Naive thymus-derived CD4-positive, alpha-beta T cell (primary cell): ENCODE results near the gene CA10. TPM values are rescaled to one million over a fixed set of nuclear protein-coding genes. Genes with fewer than 3 reads are reported as not detected.

ENCODE experiments used
- ATAC-seq: fragments of 150-1000 bp; cut with Tn5 transposase; 2 replicates; pipeline ENCODE4 v1.10.0; 2021; ENCODE audit warnings: mild to moderate bottlenecking, moderate library complexity
- CTCF ChIA-PET: fragments of 350-600 bp; sonication (Branson Sonifier 250); formaldehyde crosslinking; loops from one replicate; lab custom pipeline; 2021; ENCODE audit warnings: antibody characterized with exemption; lab: Charles Lee
- POLR2A ChIA-PET: fragments of 350-600 bp; sonication (Branson Sonifier 250); formaldehyde crosslinking; loops from one replicate; lab custom pipeline; 2021; ENCODE audit warnings: antibody characterized with exemption, inconsistent platforms; lab: Charles Lee
- DNase-seq, 9 donors: peaks; one replicate each; pipeline versions ENCODE4 v3.0.0 to v3.0.0-alpha.2; 2020 to 2022; ENCODE audit warnings: mixed read lengths in 1 of 9
- H3K27ac ChIP-seq: one replicate; pipeline ENCODE4 v1.7.0; 2013; ENCODE audit warnings: mild to moderate bottlenecking, low read depth, low read length, moderate library complexity
- H3K27me3 ChIP-seq, 2 donors: one replicate each; pipeline ENCODE4 v1.7.0; 2013; ENCODE audit warnings: low read length in 2 of 2, mild to moderate bottlenecking in 2 of 2, moderate library complexity in 2 of 2; ENCODE audit not compliant: control insufficient read depth in 2 of 2, insufficient read depth in 2 of 2
- H3K36me3 ChIP-seq, 3 experiments: 1 replicate in 2 of 3; 2 replicates in 1 of 3; pipeline ENCODE4 v1.7.0; 2013; ENCODE audit warnings: low read length in 3 of 3, mild to moderate bottlenecking in 3 of 3, moderate library complexity in 1 of 3; ENCODE audit not compliant: insufficient read depth in 3 of 3, control insufficient read depth in 2 of 3
- H3K4me1 ChIP-seq, 2 donors: one replicate each; pipeline ENCODE4 v1.7.0; 2013; ENCODE audit warnings: low read length in 2 of 2, mild to moderate bottlenecking in 2 of 2, moderate library complexity in 1 of 2; ENCODE audit not compliant: control insufficient read depth in 2 of 2, insufficient read depth in 2 of 2
- H3K4me3 ChIP-seq: 2 replicates; pipeline ENCODE4 v1.7.0; 2013; ENCODE audit warnings: mild to moderate bottlenecking, low read length
- H3K9me3 ChIP-seq, 3 experiments: 1 replicate in 2 of 3; 2 replicates in 1 of 3; pipeline ENCODE4 v1.7.0; 2013; ENCODE audit warnings: low read length in 3 of 3; ENCODE audit not compliant: control insufficient read depth in 2 of 3
- H3K27ac Mint-ChIP-seq, 9 donors: one replicate each; pipeline ENCODE4 v1.8.0; 2020 to 2022; ENCODE audit warnings: mixed read lengths in 9 of 9, mild to moderate bottlenecking in 8 of 9, moderate library complexity in 5 of 9, inconsistent platforms in 2 of 9
- H3K27me3 Mint-ChIP-seq, 5 donors: one replicate each; pipeline ENCODE4 v1.8.0; 2021 to 2022; ENCODE audit warnings: mixed read lengths in 5 of 5, mild to moderate bottlenecking in 1 of 5
- H3K36me3 Mint-ChIP-seq, 5 donors: one replicate each; pipeline ENCODE4 v1.8.0; 2020 to 2022; ENCODE audit warnings: mixed read lengths in 5 of 5, mild to moderate bottlenecking in 3 of 5, inconsistent platforms in 1 of 5
- H3K4me1 Mint-ChIP-seq, 7 donors: one replicate each; pipeline ENCODE4 v1.8.0; 2020 to 2022; ENCODE audit warnings: mixed read lengths in 7 of 7, mild to moderate bottlenecking in 3 of 7, inconsistent platforms in 1 of 7
- H3K4me3 Mint-ChIP-seq, 10 donors: one replicate each; pipeline ENCODE4 v1.8.0; 2020 to 2022; ENCODE audit warnings: mild to moderate bottlenecking in 10 of 10, mixed read lengths in 10 of 10, moderate library complexity in 6 of 10, inconsistent platforms in 2 of 10
- H3K9me3 Mint-ChIP-seq, 11 donors: one replicate each; pipeline ENCODE4 v1.8.0; 2020 to 2022; ENCODE audit warnings: mixed read lengths in 11 of 11, mild to moderate bottlenecking in 4 of 11, inconsistent platforms in 1 of 11, moderate library complexity in 1 of 11
- intact Hi-C, 2 donors: fragments of 100-400 bp; cut with micrococcal nuclease; formaldehyde crosslinking; loops; one replicate each; pipeline ENCODE4 v1.15.1; 2023
- polyA plus RNA-seq, 2 donors: library from polyadenylated mRNA; unstranded; fragments of 300-500 nt; fragmentation: Illumina TruSeq; gene quantifications; one replicate each; pipeline ENCODE4 v1.2.3, GENCODE V29; 2021
- total RNA-seq, 6 experiments: library from RNA in 5 of 6; stranded (reverse) in 5 of 6; gene quantifications; 1 replicate in 5 of 6; 2 replicates in 1 of 6; pipeline ENCODE4 v1.2.3 and lab custom pipeline; 2021 to 2026

Gene CA10
- total and polyA plus RNA-seq, 7 experiments from 2014 or later: not detected

DNA sequence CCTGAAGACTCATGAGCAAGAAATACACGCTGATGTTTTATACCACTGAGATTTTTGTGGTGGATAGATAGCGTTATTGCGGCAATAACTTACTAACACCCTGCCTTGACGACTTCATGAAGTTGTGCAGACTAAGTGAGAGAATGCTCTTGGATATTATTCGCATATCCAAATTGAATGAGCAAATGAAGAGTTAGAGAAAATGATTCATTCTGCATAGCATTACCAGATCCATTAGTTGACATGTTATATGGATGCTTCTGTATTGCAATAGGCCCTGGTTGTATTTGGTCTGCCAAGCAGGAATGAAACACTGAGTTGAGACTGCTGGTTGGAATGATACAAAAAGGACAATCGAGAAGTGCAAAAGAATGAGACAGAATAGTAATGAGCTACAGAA, 247.3 kb downstream of the CA10 start:
- intact Hi-C loops: no loop called here
- Histone ChIP-seq H3K9me3 (no peaks in the 10 kb centered on the region), H3K4me1 (no peaks in the 10 kb centered on the region), H3K4me3 (no peak overlapping the region), H3K36me3 (no peaks in the 10 kb centered on the region), H3K27ac (no peak overlapping the region), H3K27me3 (no peaks in the 10 kb centered on the region)
- no peaks in the 10 kb centered on the region for H3K4me1 Mint-ChIP-seq
- DNase-seq (no peak), ATAC-seq (no peak)
- no peak overlapping the region for H3K27ac Mint-ChIP-seq
- peaks cover 0 to 21% (median 11%) of the 10 kb centered on the region in 5 donors for H3K27me3 Mint-ChIP-seq
- ChIA-PET POLR2A (no interaction called here), CTCF (no interaction called here)
- no peak overlapping the region for H3K4me3 Mint-ChIP-seq
- peaks cover 0 to 2% (median 0%) of the 10 kb centered on the region in 11 donors for H3K9me3 Mint-ChIP-seq
- no peaks in the 10 kb centered on the region for H3K36me3 Mint-ChIP-seq

DNA sequence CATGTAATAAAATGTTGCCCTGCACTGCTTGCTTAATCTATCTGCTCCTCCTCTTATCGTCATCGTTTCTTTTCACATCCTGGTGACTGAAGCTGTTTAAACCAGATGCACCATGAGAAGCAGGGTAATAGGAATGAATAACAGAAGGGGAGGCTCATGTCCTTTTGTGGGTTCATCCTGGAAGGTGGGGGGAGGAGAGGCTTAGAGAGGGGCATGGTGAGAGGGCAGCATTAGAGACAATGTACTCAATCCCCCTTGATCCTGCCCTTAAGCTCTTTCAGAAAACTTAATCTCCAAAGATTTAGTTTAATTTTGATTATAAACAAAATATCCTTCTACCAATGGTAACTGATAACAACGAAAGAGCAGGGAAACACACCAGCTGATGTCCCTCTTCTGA, 248.5 kb downstream of the CA10 start:
- H3K4me1 Mint-ChIP-seq: no peaks in the 10 kb centered on the region
- no peak overlapping the region for H3K27ac Mint-ChIP-seq
- Histone ChIP-seq H3K36me3 (no peaks in the 10 kb centered on the region), H3K27me3 (no peaks in the 10 kb centered on the region), H3K9me3 (no peaks in the 10 kb centered on the region), H3K4me1 (no peaks in the 10 kb centered on the region), H3K27ac (no peak overlapping the region), H3K4me3 (no peak overlapping the region)
- DNase-seq (no peak), ATAC-seq (no peak)
- peaks cover 0 to 21% (median 11%) of the 10 kb centered on the region in 5 donors for H3K27me3 Mint-ChIP-seq
- H3K9me3 Mint-ChIP-seq: peaks cover 0 to 2% (median 0%) of the 10 kb centered on the region in 11 donors
- ChIA-PET CTCF (no interaction called here), POLR2A (no interaction called here)
- no peaks in the 10 kb centered on the region for H3K36me3 Mint-ChIP-seq
- intact Hi-C loops: no loop called here
- H3K4me3 Mint-ChIP-seq: no peak overlapping the region

DNA sequence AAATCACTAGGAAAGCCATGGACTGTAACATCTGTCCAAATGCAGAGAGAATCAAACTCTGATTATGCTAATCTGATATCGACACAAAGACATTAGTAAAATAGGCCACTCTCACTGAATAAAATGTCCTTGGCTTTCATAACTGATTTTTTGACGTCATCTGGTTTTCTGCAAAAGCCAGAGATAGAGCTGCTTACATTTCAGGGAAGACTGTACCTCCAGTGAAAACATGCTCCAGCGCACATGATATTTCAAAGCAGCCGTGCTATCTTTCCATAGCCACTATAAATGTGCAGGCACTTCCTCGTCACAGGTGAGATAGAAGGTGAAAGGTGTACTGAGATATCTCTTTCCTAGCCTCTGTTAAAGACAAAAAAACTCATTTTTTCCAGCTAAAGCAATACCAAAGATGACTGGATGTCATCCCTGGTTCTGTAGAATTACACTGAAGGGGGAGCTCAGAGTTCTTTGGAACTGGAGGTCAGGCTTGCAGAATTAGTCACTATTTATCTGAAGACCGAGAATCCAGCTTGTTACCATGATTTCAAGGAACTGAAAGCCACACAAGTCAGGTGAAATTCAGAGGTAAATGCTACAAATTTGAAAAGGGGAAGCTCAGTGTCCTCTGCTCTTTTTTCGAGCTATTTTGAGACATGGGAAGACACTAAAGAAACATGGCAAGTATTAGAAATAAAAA, 249.5 kb downstream of the CA10 start:
- Histone ChIP-seq H3K4me3 (no peak overlapping the region), H3K9me3 (no peaks in the 10 kb centered on the region), H3K27ac (no peak overlapping the region), H3K36me3 (no peaks in the 10 kb centered on the region), H3K27me3 (no peaks in the 10 kb centered on the region), H3K4me1 (no peaks in the 10 kb centered on the region)
- no peak overlapping the region for H3K4me3 Mint-ChIP-seq
- peaks cover 0 to 20% (median 2%) of the 10 kb centered on the region in 5 donors for H3K27me3 Mint-ChIP-seq
- H3K27ac Mint-ChIP-seq: no peak overlapping the region
- no peaks in the 10 kb centered on the region for H3K36me3 Mint-ChIP-seq
- H3K9me3 Mint-ChIP-seq: peaks cover 0 to 2% (median 0%) of the 10 kb centered on the region in 11 donors
- intact Hi-C loops: no loop called here
- H3K4me1 Mint-ChIP-seq: no peaks in the 10 kb centered on the region
- POLR2A ChIA-PET: no interaction called here
- CTCF ChIA-PET: no interaction called here
- DNase-seq: no peak
- ATAC-seq: no peak

DNA sequence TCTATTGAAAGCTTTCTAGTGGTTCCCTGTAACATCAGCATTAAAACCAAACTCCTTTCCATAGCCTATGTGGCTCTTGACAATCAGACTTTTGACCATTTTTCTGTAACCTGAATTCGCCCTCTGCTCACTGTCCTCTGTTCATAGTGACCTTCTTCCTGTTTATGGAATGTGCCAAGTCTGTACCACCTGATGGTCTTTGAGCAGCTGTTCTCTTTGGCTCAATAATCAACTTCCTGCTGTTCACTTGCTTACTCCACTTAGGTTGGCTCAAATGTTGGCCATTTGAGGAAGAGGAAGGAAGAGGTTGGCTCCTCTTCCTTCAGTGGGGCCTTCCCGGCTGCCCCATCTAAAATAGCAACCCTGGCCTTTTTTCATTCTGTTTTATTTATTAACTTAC, 251.5 kb downstream of the CA10 start:
- Mint-ChIP-seq H3K36me3 (no peaks in the 10 kb centered on the region), H3K4me3 (no peak overlapping the region), H3K4me1 (no peaks in the 10 kb centered on the region), H3K9me3 (peaks cover 0 to 1% (median 0%) of the 10 kb centered on the region in 11 donors), H3K27ac (no peak overlapping the region), H3K27me3 (peaks cover 0 to 20% (median 9%) of the 10 kb centered on the region in 5 donors)
- DNase-seq (no peak), ATAC-seq (no peak)
- intact Hi-C loops: no loop called here
- Histone ChIP-seq H3K4me3 (no peak overlapping the region), H3K27ac (no peak overlapping the region), H3K36me3 (no peaks in the 10 kb centered on the region), H3K9me3 (no peaks in the 10 kb centered on the region), H3K27me3 (no peaks in the 10 kb centered on the region), H3K4me1 (no peaks in the 10 kb centered on the region)
- ChIA-PET CTCF (no interaction called here), POLR2A (interaction anchor here (0.7 kb wide), 1 partner anchor 105 kb away, joined by 3 read pairs; no protein-coding TSS in a partner anchor)

DNA sequence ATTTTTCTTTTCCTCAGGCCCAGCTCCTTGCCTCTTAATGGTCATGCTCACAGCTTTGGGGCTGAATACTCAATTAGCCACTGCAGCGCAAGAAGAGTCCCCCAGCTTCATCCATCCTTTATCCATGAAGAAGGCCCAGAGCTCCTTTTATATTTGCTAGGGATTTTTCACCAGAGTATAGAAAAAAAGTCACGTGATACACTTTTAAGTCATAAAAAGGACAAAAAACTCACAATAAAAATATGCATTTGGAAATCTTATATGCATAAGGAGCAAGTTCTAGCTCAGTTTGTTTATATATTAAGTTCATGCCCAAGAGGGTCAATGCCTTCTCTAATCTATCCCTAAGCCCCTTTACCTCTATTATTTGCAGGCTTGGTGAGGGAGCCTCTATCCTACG, 254.1 kb downstream of the CA10 start:
- no peak overlapping the region for H3K4me3 Mint-ChIP-seq
- no peaks in the 10 kb centered on the region for H3K27me3 ChIP-seq
- intact Hi-C loops: no loop called here
- DNase-seq (no peak), ATAC-seq (no peak)
- no peak overlapping the region for H3K4me3 ChIP-seq
- CTCF ChIA-PET: no interaction called here
- no peak overlapping the region for H3K27ac ChIP-seq
- H3K36me3 Mint-ChIP-seq: no peaks in the 10 kb centered on the region
- no peak overlapping the region for H3K27ac Mint-ChIP-seq
- POLR2A ChIA-PET: no interaction called here
- peaks cover 0 to 2% (median 0%) of the 10 kb centered on the region in 11 donors for H3K9me3 Mint-ChIP-seq
- no peaks in the 10 kb centered on the region for H3K9me3 ChIP-seq
- no peaks in the 10 kb centered on the region for H3K36me3 ChIP-seq
- no peaks in the 10 kb centered on the region for H3K4me1 ChIP-seq
- no peaks in the 10 kb centered on the region for H3K4me1 Mint-ChIP-seq
- H3K27me3 Mint-ChIP-seq: peaks cover 0 to 24% (median 9%) of the 10 kb centered on the region in 5 donors

DNA sequence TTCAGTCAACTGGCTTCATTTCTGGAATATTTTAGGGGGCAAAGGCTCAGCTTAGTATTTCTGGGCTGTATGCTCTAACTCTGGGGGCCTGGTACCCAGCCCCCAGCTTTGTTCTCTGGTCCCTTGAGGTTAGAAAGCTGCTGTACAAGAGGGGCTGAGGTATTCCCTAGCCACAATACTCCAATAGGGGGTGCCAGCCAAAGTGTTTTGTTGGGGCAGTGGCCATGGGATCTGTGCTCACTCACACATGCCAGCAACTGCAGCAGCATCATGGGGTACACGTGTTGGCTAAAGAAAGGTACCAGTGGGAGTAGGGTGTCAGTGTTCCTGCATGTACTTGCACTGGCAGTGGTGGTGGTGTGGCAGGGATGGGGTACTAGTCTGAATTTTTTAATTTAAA, 257.3 kb downstream of the CA10 start:
- Histone ChIP-seq H3K4me3 (no peak overlapping the region), H3K27me3 (no peaks in the 10 kb centered on the region), H3K4me1 (no peaks in the 10 kb centered on the region), H3K9me3 (no peaks in the 10 kb centered on the region), H3K36me3 (no peaks in the 10 kb centered on the region), H3K27ac (no peak overlapping the region)
- no peak overlapping the region for H3K4me3 Mint-ChIP-seq
- no peak for ATAC-seq
- no peaks in the 10 kb centered on the region for H3K4me1 Mint-ChIP-seq
- no peak overlapping the region for H3K27ac Mint-ChIP-seq
- ChIA-PET CTCF (no interaction called here), POLR2A (no interaction called here)
- DNase-seq: no peak
- H3K36me3 Mint-ChIP-seq: no peaks in the 10 kb centered on the region
- intact Hi-C loops: no loop called here
- H3K27me3 Mint-ChIP-seq: peaks cover 0 to 19% (median 9%) of the 10 kb centered on the region in 5 donors
- H3K9me3 Mint-ChIP-seq: peaks cover 0 to 5% (median 0%) of the 10 kb centered on the region in 11 donors

DNA sequence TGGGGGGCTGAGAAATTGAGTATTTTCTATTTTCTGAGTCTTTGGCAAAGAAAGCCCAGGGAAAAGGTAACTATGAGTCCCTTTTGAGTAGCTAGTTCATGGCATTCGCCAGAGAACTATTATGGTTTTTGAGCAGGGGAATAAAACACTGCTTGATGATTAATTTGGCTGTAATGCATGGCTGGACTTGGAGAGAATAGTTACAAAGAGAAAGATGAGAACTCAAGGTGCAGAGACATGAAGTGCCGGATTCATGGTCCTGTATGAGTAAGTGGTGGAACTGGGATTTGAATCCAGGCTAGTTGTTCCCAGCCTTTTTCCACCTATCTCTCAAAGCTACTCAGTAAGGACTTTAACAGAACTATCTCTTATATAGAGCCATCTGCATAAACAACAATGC, 266.6 kb downstream of the CA10 start:
- no peak for ATAC-seq
- no peak overlapping the region for H3K27ac Mint-ChIP-seq
- intact Hi-C loops: no loop called here

More for the DNA sequence above, 266.6 kb downstream of the CA10 start:
- H3K9me3 Mint-ChIP-seq: peaks cover 0 to 6% (median 0%) of the 10 kb centered on the region in 11 donors
- ChIA-PET POLR2A (no interaction called here), CTCF (no interaction called here)
- H3K4me1 Mint-ChIP-seq: no peaks in the 10 kb centered on the region
- no peaks in the 10 kb centered on the region for H3K36me3 Mint-ChIP-seq
- H3K27me3 Mint-ChIP-seq: peaks cover 0 to 22% (median 7%) of the 10 kb centered on the region in 5 donors
- H3K4me1 ChIP-seq: no peaks in the 10 kb centered on the region
- no peaks in the 10 kb centered on the region for H3K27me3 ChIP-seq
- H3K27ac ChIP-seq: no peak overlapping the region
- no peak overlapping the region for H3K4me3 Mint-ChIP-seq
- H3K9me3 ChIP-seq: no peaks in the 10 kb centered on the region
- H3K36me3 ChIP-seq: no peaks in the 10 kb centered on the region
- H3K4me3 ChIP-seq: no peak overlapping the region
- DNase-seq: no peak
